Suprapubic skin (tissue), 4 donors: ENCODE data around the gene RPTOR. TPM values are rescaled to one million over a fixed set of nuclear protein-coding genes. Genes with fewer than 3 reads are reported as not detected.

Experiments
- DNase-seq, 2 donors: peaks; one replicate each; pipeline ENCODE4 v3.0.0-alpha.2; 2019; ENCODE audit warnings: low spot score in 2 of 2
- H3K27ac ChIP-seq: fragments of 200-600 bp; sonication (generic); one replicate; pipeline ENCODE4 v1.5.1; 2019
- H3K27me3 ChIP-seq: fragments of 200-600 bp; sonication (generic); one replicate; pipeline ENCODE4 v1.5.1; 2019
- H3K36me3 ChIP-seq: fragments of 200-600 bp; sonication (generic); one replicate; pipeline ENCODE4 v1.5.1; 2019
- H3K4me1 ChIP-seq: fragments of 200-600 bp; sonication (generic); one replicate; pipeline ENCODE4 v1.5.1; 2019
- H3K4me3 ChIP-seq: fragments of 200-600 bp; sonication (generic); one replicate; pipeline ENCODE4 v1.5.1; 2019; ENCODE audit warnings: mild to moderate bottlenecking
- H3K9me3 ChIP-seq: fragments of 200-600 bp; sonication (generic); one replicate; pipeline ENCODE4 v1.5.1; 2019
- CTCF ChIP-seq, 2 donors: fragments of 200-600 bp in 1 of 2; fragments of 450-650 bp in 1 of 2; sonication (generic) in 1 of 2; IDR thresholded peaks; one replicate each; pipeline ENCODE4 v1.5.1; 2016 to 2019; ENCODE audit warnings: antibody characterized with exemption in 2 of 2, mild to moderate bottlenecking in 1 of 2, moderate library complexity in 1 of 2
- EP300 ChIP-seq: sonication (generic); formaldehyde crosslinking; IDR thresholded peaks from one replicate; pipeline ENCODE4 v1.6.1; 2017; ENCODE audit warnings: antibody characterized with exemption
- POLR2A ChIP-seq, 2 donors: fragments of 450-650 bp; IDR thresholded peaks; one replicate each; pipeline ENCODE4 v1.6.1; 2017; ENCODE audit warnings: antibody characterized with exemption in 2 of 2, mild to moderate bottlenecking in 2 of 2, moderate library complexity in 2 of 2
- POLR2AphosphoS5 ChIP-seq, 3 donors: sonication (generic); formaldehyde crosslinking; IDR thresholded peaks; one replicate each; pipeline ENCODE4 v1.6.1; 2017; ENCODE audit warnings: antibody characterized with exemption in 3 of 3
- WGBS: methylation state at CpG from one replicate; pipeline ENCODE4 v1.1.5; 2018; 5-methylcytosine and 5-hydroxymethylcytosine counted together
- total RNA-seq, 4 donors: library from RNA; depleted of rRNA; stranded (reverse); fragments of >200 nt; gene quantifications; one replicate each; pipeline ENCODE4 v1.1.0, GENCODE V29; 2016

The RPTOR gene
- total RNA-seq, 4 donors from 2014 or later, result 45.8 to 84.6 (median 53.0) TPM

DNA sequence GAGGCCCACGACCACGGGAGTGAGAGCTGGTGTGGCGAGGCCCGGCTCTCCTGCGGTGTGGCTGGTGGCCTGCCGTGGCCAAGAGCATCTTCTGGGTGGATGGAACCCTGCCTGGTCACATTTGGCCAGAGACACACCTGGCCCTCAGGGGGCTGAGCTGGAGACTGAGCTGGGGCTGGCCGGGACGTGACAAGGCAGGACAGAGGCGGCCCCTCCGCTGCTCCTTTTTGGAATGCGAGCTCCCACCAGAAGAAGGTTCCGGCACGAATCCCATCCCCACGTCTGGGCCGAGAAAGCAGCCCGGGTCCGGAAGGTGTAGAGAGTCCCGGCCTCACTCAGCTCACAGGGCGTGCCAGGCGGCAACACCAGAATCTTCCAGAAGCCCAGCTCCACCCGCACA is 421.0 kb downstream of the RPTOR start:
- WGBS, result 94% methylated on average over 15 of the region's 21 CpGs
- H3K4me1 ChIP-seq, result peaks cover 31% of the 10 kb centered on the region
- H3K27ac ChIP-seq, result no peak overlapping the region
- peaks cover 14% of the 10 kb centered on the region for H3K27me3 ChIP-seq
- no peaks in the 10 kb centered on the region for H3K9me3 ChIP-seq
- H3K36me3 ChIP-seq, result peaks cover 29% of the 10 kb centered on the region
- no peak for TF ChIP-seq EP300
- no peak for TF ChIP-seq CTCF (IDR thresholded peaks at IDR 0.05)
- no peak for TF ChIP-seq POLR2AphosphoS5 (IDR thresholded peaks at IDR 0.05)
- no peak for TF ChIP-seq POLR2A (IDR thresholded peaks at IDR 0.05)
- no peak overlapping the region for H3K4me3 ChIP-seq
- no peak for DNase-seq

- H3K9me3 ChIP-seq, result no peaks in the 10 kb centered on the region
- peaks cover 36% of the 10 kb centered on the region for H3K4me1 ChIP-seq
- no peak for DNase-seq
- TF ChIP-seq EP300 (no peak), POLR2AphosphoS5 (IDR thresholded peaks at IDR 0.05) (no peak), POLR2A (IDR thresholded peaks at IDR 0.05) (no peak), CTCF (IDR thresholded peaks at IDR 0.05) (no peak)
- peaks cover 24% of the 10 kb centered on the region for H3K36me3 ChIP-seq
- H3K27me3 ChIP-seq, result peaks cover 32% of the 10 kb centered on the region
- H3K4me3 ChIP-seq, result no peak overlapping the region
- H3K27ac ChIP-seq, result no peak overlapping the region
- WGBS, result 90% methylated on average over 4 of the region's 19 CpGs
These were observed 422.8 kb downstream of the RPTOR start for GRCh38 chr17:80967404-80967872.

DNA sequence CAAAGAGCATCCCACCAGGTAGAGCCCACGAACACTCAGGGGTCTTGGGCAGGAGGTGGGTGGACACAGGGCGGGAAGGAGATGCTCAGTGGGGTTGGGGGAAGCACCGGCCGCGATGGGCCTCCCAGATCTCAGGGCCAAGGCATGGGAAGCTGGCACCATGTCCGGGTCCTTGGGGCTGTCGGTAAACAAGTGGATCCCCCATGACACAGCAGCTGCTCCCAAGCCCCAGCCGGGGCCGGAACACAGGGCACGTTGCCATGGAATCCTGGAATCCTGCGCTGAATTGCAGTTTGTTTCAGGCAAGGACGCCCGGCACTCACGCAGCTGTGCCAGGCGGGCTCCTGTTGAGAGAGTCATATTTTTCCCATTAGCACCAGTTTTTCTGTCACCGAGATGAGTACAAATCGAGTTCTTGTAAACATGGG is 424.0 kb downstream of the RPTOR start:
- Histone ChIP-seq H3K27me3 (peaks cover 32% of the 10 kb centered on the region), H3K4me1 (peaks cover 36% of the 10 kb centered on the region), H3K27ac (no peak overlapping the region), H3K36me3 (peaks cover 17% of the 10 kb centered on the region), H3K4me3 (no peak overlapping the region), H3K9me3 (no peaks in the 10 kb centered on the region)
- WGBS, result 50% methylated on average over 7 of the region's 17 CpGs
- TF ChIP-seq CTCF (IDR thresholded peaks at IDR 0.05), result no peak
- DNase-seq, result peak in 1 of 2 donors; percentile 71

DNA sequence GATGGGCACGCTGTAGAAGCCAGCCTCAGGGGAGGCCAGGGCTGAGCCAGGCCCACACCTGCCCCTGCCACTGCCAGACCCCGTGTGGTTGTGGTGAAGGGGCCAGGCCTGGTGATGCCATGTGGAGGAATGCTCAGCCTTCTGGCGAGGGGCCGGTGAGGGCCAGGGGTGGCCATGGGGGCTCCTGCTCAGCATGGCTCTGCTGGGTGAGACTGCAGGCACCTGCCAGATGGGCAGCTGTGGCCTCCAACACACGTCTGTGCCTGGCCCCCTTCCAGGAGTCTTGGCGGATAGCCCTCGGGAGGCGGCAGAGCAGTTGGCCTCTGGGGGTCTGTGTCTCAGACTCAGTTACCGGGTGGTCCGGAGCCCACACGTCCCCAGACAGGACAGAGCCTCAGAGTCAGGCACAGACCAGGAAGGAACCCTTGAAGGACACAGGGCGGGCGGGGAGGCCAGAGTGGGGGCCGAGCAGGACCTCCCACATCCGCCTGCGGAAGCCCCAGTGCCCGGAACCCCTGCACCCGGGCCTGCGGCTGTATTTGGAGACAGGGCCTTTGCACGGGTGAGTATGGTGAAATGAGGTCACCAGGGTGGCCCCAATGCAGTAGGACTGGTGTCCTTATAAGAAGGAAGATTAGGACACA is 424.5 kb downstream of the RPTOR start:
- TF ChIP-seq EP300 (no peak), POLR2A (IDR thresholded peaks at IDR 0.05) (no peak), POLR2AphosphoS5 (IDR thresholded peaks at IDR 0.05) (no peak), CTCF (IDR thresholded peaks at IDR 0.05) (no peak)
- H3K27me3 ChIP-seq, result peaks cover 32% of the 10 kb centered on the region
- H3K27ac ChIP-seq, result no peak overlapping the region
- H3K36me3 ChIP-seq, result peaks cover 13% of the 10 kb centered on the region
- 60% methylated on average over 12 of the region's 20 CpGs for WGBS
- no peaks in the 10 kb centered on the region for H3K9me3 ChIP-seq
- peaks cover 36% of the 10 kb centered on the region for H3K4me1 ChIP-seq
- no peak overlapping the region for H3K4me3 ChIP-seq
- peak in 1 of 2 donors; percentile 66 for DNase-seq

- no peak overlapping the region for H3K27ac ChIP-seq
- peaks cover 36% of the 10 kb centered on the region for H3K4me1 ChIP-seq
- peaks cover 8% of the 10 kb centered on the region for H3K36me3 ChIP-seq
- no peaks in the 10 kb centered on the region for H3K9me3 ChIP-seq
- H3K27me3 ChIP-seq, result peaks cover 32% of the 10 kb centered on the region
- TF ChIP-seq POLR2AphosphoS5 (IDR thresholded peaks at IDR 0.05) (no peak), EP300 (no peak), CTCF (IDR thresholded peaks at IDR 0.05) (no peak), POLR2A (IDR thresholded peaks at IDR 0.05) (no peak)
- WGBS, result 72% methylated on average over 9 of the region's 10 CpGs
- H3K4me3 ChIP-seq, result no peak overlapping the region
- no peak for DNase-seq
These were observed 425.0 kb downstream of the RPTOR start for GRCh38 chr17:80969674-80970043.
